ENCODE data around the gene CNN1.

The CNN1 gene

DNA sequence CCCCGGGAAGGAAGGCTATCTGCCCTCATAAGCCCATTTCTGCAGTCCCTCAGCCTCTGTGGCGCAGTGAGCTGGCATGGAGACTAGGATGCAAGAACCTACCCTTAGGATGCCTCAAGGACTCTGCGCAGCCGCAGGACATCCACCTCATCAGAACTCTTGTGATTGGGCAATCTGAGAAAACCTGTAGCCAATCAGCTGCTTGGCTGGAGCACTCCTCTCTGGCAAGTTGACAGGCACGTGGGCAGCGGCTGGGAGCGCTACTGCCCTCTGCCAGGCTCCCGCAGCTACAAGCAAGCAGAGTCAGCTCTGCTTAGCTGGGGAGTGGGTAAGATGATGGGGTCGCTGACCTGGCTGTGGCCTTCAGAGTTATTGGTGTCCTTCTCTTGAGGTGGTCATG, 8.2 kb upstream of the CNN1 start:
- Histone ChIP-seq H3K4me1 (peaks cover 12% of the 10 kb centered on the region), H4K20me1 (no peaks in the 10 kb centered on the region; the same call in 1 of the 2 replicates), H3K36me3 (0 out of 2 replicates have a peak, but pooled peaks cover 10% of the 10 kb centered on the region), H3K27me3 (no peaks in the 10 kb centered on the region), H3K9ac (no peak overlapping the region), H3K27ac (no peak overlapping the region), H3K4me3 (no peak overlapping the region), H3K9me3 (no peaks in the 10 kb centered on the region), H3K4me2 (no peak overlapping the region)
- no peak for TF ChIP-seq Cebpa-rat (IDR thresholded peaks at IDR 0.05)

DNA sequence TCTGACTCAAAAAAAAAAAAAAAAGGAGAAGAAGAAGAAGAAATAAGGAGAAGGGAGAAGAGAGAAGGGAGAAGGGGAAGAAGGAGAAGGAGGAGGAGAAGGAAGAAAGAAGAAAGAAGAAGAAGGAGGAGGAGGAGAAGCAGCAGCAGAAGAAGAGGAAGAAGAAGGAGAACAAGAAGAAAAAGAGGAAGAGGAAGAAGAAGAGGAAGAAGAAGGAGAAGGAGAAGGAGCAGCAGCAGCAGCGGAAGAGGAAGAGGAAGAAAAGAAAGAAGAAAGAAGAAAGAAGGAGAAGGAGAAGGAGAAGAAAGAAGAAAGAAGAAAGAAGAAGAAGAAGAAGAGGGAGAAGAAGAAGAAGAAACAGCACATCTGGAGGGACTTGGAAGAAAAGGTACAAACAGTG, 4.1 kb upstream of the CNN1 start:
- no peak for TF ChIP-seq Cebpa-rat (IDR thresholded peaks at IDR 0.05)
- Histone ChIP-seq H3K4me1 (0 out of 2 replicates have a peak, but pooled peaks cover 8% of the 10 kb centered on the region), H3K4me3 (no peak overlapping the region), H3K4me2 (no peak overlapping the region), H3K27ac (no peak overlapping the region), H3K36me3 (no peaks in the 10 kb centered on the region), H3K9me3 (no peaks in the 10 kb centered on the region), H3K27me3 (peaks cover 12% of the 10 kb centered on the region; the same call in 1 of the 2 replicates), H3K9ac (no peak overlapping the region), H4K20me1 (no peaks in the 10 kb centered on the region)

DNA sequence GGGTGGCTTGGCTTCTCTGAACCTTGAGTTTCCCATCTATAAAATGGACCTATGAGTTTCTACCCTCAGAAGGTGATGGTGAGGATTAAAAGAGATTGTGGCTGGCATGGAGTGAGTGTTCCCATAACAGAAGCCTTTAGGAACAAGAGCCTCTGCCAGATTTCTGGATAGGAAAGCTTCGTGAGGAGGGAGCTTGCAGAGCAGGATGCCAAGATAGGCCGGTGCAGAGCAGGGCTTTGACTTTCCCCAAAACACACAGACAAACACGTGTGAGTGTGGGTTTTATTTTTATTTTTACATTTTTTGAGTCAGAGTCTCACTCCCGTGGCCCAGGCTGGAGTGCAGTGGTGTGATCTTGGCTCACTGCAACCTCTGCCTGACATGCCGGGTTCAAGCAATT, 3.7 kb upstream of the CNN1 start:
- Histone ChIP-seq H3K9me3 (no peaks in the 10 kb centered on the region), H3K4me3 (no peak overlapping the region), H3K36me3 (no peaks in the 10 kb centered on the region), H3K4me1 (0 out of 2 replicates have a peak, but pooled peaks cover 8% of the 10 kb centered on the region), H4K20me1 (no peaks in the 10 kb centered on the region), H3K27me3 (peaks cover 12% of the 10 kb centered on the region; the same call in 1 of the 2 replicates), H3K9ac (no peak overlapping the region), H3K4me2 (no peak overlapping the region), H3K27ac (no peak overlapping the region)
- no peak for TF ChIP-seq Cebpa-rat (IDR thresholded peaks at IDR 0.05)

DNA sequence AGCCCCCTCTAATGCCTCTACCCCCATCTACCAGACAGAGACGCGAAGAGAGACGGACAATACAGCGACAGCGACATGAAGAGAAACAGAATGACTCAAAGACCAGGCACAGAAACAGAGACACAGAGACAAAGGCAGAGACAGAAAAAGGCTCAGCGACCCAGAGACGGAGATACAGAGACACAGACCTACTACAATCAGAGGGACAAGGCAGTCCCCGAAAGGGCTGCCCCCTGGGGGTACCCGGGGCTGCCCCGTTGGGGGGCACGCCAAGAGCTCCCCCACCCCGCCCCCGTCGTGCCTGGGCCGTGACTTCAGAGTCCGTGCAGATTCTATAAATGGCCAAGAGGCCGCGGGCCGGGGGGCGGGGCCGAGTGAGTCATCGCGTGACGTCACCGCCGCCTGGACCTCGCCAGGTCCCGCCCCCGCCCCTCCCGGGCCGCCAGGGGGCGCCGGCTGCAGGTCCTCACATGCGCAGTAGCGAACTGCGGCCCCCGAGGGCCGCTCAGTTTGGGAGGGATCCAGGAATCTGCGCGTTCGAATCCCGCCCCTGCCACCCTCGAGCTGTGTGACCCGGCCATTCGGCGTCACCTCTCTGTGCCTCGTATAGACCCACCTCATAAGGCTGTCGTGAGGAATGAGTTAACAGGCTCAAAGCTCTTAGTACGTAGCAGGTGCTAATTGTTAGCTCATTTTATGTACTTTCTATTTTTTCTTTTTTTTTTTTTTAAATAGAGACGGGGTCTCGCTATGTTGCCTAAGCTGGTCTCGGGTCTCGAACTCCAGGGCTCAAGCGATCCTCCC, 2.7 kb upstream of the CNN1 start:
- TF ChIP-seq Cebpa-rat (IDR thresholded peaks at IDR 0.05): no peak
- Histone ChIP-seq H3K27ac (no peak overlapping the region), H4K20me1 (no peaks in the 10 kb centered on the region), H3K4me1 (0 out of 2 replicates have a peak, but pooled peaks cover 8% of the 10 kb centered on the region), H3K27me3 (peaks cover 12% of the 10 kb centered on the region; the same call in 1 of the 2 replicates), H3K9me3 (no peaks in the 10 kb centered on the region), H3K9ac (no peak overlapping the region), H3K4me3 (no peak overlapping the region), H3K4me2 (peak overlapping the region; percentile 61), H3K36me3 (no peaks in the 10 kb centered on the region)

DNA sequence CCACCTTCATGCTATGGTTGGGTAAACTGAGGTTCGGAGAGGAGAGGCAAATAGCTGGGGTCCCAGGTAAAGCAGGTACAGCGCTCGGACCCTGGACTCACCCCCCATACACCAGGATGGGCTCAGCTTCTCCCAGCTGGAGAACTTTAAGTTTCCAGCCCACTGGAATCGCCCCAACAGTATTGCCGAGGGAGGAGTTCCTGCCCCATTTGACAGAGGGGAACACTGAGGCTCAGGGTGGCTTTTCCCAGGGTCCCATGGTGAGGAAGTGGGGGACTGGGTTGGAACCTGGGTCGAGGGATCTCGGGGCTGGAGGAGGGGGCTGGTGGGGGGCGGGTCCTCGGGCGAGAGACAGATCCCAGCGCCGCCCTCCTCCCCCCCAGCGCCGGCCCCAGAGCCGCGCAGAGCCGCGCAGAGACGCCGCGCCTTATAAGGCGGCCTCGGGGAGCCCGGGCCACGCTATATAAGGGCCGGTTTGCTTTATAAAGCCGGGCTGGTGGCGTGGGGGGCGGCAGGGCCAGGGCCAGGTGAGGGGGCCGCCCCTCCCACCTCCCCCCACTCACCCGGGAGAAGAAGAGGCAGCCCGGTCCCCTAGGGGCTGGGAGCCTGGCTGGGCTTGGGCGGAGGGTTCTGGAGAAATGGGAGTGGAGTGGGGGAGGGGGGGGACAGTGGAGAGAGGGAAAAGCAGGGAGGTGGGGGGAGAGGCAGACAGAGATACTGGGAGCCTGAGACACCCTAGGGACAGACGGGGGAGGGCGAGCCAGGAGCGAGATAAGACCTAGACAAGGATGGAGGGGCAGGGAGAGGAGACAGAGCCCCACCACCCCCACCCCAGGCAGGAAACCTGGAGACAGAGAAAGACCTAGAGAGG, 1.1 kb downstream of the CNN1 start:
- Histone ChIP-seq H3K27ac (no peak overlapping the region), H3K9me3 (no peaks in the 10 kb centered on the region), H3K4me2 (no peak overlapping the region), H3K36me3 (no peaks in the 10 kb centered on the region), H3K27me3 (peaks cover 12% of the 10 kb centered on the region; the same call in 1 of the 2 replicates), H3K9ac (no peak overlapping the region), H3K4me3 (no peak overlapping the region), H3K4me1 (0 out of 2 replicates have a peak, but pooled peaks cover 8% of the 10 kb centered on the region), H4K20me1 (no peaks in the 10 kb centered on the region)
- no peak for TF ChIP-seq Cebpa-rat (IDR thresholded peaks at IDR 0.05)

DNA sequence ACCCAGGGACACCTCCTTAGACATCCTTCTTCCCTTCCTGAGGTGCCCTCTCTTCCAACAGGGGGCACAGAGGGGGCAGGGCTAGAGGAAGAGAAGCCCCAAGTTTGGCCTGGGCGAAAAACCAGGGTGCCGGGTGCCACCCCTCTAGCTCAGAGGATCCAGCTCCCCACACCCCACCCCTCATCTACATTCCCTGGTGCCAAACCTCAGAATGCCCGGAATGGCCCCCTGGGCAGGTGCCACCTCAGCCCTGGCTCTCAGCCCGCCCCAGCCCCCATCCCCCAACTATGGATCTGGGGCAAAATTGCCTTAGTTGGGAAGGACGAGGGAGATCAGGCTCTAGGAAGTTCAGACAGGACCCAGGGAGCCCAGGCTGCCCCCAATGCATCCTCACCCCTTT, 2.0 kb downstream of the CNN1 start:
- no peaks in the 10 kb centered on the region for H3K9me3 ChIP-seq
- H3K4me1 ChIP-seq: 0 out of 2 replicates have a peak, but pooled peaks cover 6% of the 10 kb centered on the region
- no peak overlapping the region for H3K4me3 ChIP-seq
- no peak for TF ChIP-seq Cebpa-rat (IDR thresholded peaks at IDR 0.05)
- H3K27me3 ChIP-seq: peaks cover 12% of the 10 kb centered on the region; the same call in 1 of the 2 replicates
- H4K20me1 ChIP-seq: no peaks in the 10 kb centered on the region
- no peak overlapping the region for H3K4me2 ChIP-seq
- no peaks in the 10 kb centered on the region for H3K36me3 ChIP-seq
- no peak overlapping the region for H3K27ac ChIP-seq
- no peak overlapping the region for H3K9ac ChIP-seq

DNA sequence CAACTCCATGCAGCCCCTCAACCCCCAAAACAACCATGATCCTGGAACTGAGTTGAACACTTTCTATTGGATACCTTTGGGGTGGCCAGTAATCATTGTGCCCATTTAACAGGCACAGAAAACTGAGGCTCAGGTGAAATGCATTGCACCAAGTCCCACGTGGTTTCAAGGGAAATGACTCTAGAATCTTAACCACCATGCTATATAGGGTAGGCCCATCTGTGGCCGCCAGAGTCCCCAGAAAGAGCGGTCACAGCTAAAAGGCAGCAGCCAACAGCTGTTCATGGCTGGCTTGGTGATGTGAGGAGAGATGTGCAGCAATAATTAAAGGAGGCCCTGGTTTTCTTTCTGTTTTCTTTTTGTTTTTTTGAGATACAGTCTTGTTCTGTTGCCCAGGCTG, 2.6 kb downstream of the CNN1 start:
- Histone ChIP-seq H3K9ac (no peak overlapping the region), H3K36me3 (no peaks in the 10 kb centered on the region), H3K4me3 (no peak overlapping the region), H4K20me1 (no peaks in the 10 kb centered on the region), H3K9me3 (no peaks in the 10 kb centered on the region), H3K27ac (no peak overlapping the region), H3K27me3 (peaks cover 12% of the 10 kb centered on the region; the same call in 1 of the 2 replicates), H3K4me1 (0 out of 2 replicates have a peak, but pooled peaks cover under 1% of the 10 kb centered on the region), H3K4me2 (no peak overlapping the region)
- no peak for TF ChIP-seq Cebpa-rat (IDR thresholded peaks at IDR 0.05)

DNA sequence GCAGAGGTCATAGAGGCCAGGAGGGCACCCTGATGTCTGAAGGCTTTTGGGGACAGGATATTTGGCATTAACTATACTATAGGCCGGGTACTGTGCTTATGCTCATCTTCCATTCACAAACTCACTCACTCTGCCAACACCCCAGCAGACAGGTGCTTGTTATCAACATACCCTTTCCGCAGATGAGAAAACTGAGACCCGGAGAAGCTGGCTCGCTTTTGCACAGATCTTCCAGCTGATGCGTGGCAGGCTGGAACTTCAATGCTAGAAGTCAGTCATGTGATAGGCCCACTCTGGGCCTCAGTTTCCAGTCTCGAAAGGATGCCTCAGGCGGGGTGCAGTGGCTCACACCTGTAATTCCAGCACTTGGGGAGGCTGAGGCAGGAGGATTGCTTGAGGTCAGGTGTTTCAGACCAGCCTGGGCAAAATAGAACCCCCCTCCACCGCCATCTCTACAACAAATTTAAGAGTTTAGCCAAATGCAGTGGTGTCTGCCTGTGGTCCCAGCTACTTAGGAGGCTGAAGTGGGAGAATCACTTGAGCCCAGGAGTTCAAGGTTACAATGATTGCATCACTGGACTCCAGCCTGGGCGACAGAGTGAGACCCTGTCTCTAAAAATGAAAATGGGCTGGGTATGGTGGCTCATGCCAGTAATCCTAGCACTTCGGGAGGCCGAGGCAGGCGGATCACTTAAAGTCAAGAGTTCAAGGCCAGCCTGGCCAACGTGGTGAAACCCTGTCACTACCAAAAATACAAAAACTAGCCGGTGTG, 9.5 kb downstream of the CNN1 start:
- Histone ChIP-seq H3K9ac (no peak overlapping the region), H3K27ac (no peak overlapping the region), H3K36me3 (peaks cover 21% of the 10 kb centered on the region), H3K4me3 (no peak overlapping the region), H4K20me1 (peaks cover 10% of the 10 kb centered on the region), H3K4me1 (peaks cover 13% of the 10 kb centered on the region), H3K4me2 (no peak overlapping the region), H3K27me3 (no peaks in the 10 kb centered on the region), H3K9me3 (no peaks in the 10 kb centered on the region)
- TF ChIP-seq Cebpa-rat (IDR thresholded peaks at IDR 0.05): no peak

DNA sequence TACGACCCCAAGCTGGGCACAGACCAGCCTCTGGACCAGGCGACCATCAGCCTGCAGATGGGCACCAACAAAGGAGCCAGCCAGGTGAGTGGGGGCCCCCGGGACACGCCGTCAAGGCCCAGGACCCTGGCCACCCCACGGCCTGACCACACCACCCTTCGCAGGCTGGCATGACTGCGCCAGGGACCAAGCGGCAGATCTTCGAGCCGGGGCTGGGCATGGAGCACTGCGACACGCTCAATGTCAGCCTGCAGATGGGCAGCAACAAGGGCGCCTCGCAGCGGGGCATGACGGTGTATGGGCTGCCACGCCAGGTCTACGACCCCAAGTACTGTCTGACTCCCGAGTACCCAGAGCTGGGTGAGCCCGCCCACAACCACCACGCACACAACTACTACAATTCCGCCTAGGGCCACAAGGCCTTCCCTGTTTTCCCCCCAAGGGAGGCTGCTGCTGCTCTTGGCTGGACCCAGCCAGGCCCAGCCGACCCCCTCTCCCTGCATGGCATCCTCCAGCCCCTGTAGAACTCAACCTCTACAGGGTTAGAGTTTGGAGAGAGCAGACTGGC, 10.8 kb downstream of the CNN1 start:
- H3K9me3 ChIP-seq: no peaks in the 10 kb centered on the region
- H3K27ac ChIP-seq: no peak overlapping the region
- peaks cover 24% of the 10 kb centered on the region for H4K20me1 ChIP-seq
- H3K4me1 ChIP-seq: peaks cover 26% of the 10 kb centered on the region
- no peak overlapping the region for H3K4me3 ChIP-seq
- H3K4me2 ChIP-seq: no peak overlapping the region
- H3K36me3 ChIP-seq: peaks cover 28% of the 10 kb centered on the region
- no peak for TF ChIP-seq Cebpa-rat (IDR thresholded peaks at IDR 0.05)
- H3K27me3 ChIP-seq: no peaks in the 10 kb centered on the region
- H3K9ac ChIP-seq: no peak overlapping the region

All from BLaER1 (cell line).